Anterior cingulate cortex (tissue), 58 donors: ENCODE data around the gene MPP7.
"Not testable (repeated sequence)": the region's sequence is repeated elsewhere in the genome, so short reads cannot be mapped to it uniquely, and the experiment has no call there.

ENCODE experiments used
- DNase-seq, 58 donors: peaks; one replicate each; lab custom pipeline; 2025; lab: John Stamatoyannopoulos, UW

Gene MPP7

GRCh38 chr10:28302638-28303488 lies at the start of gene MPP7:
TSS of gene MPP7 (minus strand) at chr10:28303064. CDS start at chr10:28238604, 64,460 bp downstream.
- peak; percentile 61 to 99 (median 95) for DNase-seq

GRCh38 chr10:28349892-28350291 lies 47.0 kb upstream of the MPP7 start:
- no peak for DNase-seq

GRCh38 chr10:28343987-28344895 lies 41.4 kb upstream of the MPP7 start:
- DNase-seq, result no peak

- no peak for DNase-seq
These were observed 40.4 kb upstream of the MPP7 start for GRCh38 chr10:28343252-28343651.

- not testable (repeated sequence) for DNase-seq
These were observed 38.8 kb upstream of the MPP7 start for GRCh38 chr10:28341679-28342078.

- no peak for DNase-seq
These were observed 29.9 kb upstream of the MPP7 start for GRCh38 chr10:28332726-28333125.

GRCh38 chr10:28331841-28332240 lies 29.0 kb upstream of the MPP7 start:
- DNase-seq, result no peak

GRCh38 chr10:28331066-28331465 lies 28.2 kb upstream of the MPP7 start:
- no peak for DNase-seq

- no peak for DNase-seq
These were observed 25.5 kb upstream of the MPP7 start for GRCh38 chr10:28328346-28328745.

- DNase-seq, result no peak
These were observed 24.6 kb upstream of the MPP7 start for GRCh38 chr10:28327491-28327880.

- DNase-seq, result peak in 8 of 58 donors; percentile 3 to 43 (median 18)
These were observed 23.9 kb upstream of the MPP7 start for GRCh38 chr10:28326516-28327490.

GRCh38 chr10:28320799-28321198 lies 17.9 kb upstream of the MPP7 start:
- no peak for DNase-seq

- no peak for DNase-seq
These were observed 17.2 kb upstream of the MPP7 start for GRCh38 chr10:28320090-28320489.

GRCh38 chr10:28319061-28319460 lies 16.2 kb upstream of the MPP7 start:
- DNase-seq, result not testable (repeated sequence)

- DNase-seq, result no peak
These were observed 15.8 kb upstream of the MPP7 start for GRCh38 chr10:28318626-28319025.

- peak in 8 of 58 donors; percentile 4 to 43 (median 17) for DNase-seq
These were observed 14.9 kb upstream of the MPP7 start for GRCh38 chr10:28317760-28318159.

GRCh38 chr10:28316696-28317095 lies 13.8 kb upstream of the MPP7 start:
- DNase-seq, result no peak

- DNase-seq, result peak in 1 of 58 donors; percentile 3
These were observed 12.3 kb upstream of the MPP7 start for GRCh38 chr10:28315140-28315539.

- no peak for DNase-seq
These were observed 11.3 kb upstream of the MPP7 start for GRCh38 chr10:28314211-28314610.

GRCh38 chr10:28312572-28312971 lies 9.7 kb upstream of the MPP7 start:
- no peak for DNase-seq
